Vagina (tissue), 2 donors: ENCODE results near the gene NXNL2.

Experiments
- POLR2A ChIP-seq, 2 donors: fragments of 450-650 bp; IDR thresholded peaks; one replicate each; pipeline ENCODE4 v1.6.1; 2017; ENCODE audit warnings: antibody characterized with exemption in 2 of 2, mild to moderate bottlenecking in 2 of 2, moderate library complexity in 2 of 2
- POLR2AphosphoS5 ChIP-seq, 2 donors: sonication (generic); formaldehyde crosslinking; IDR thresholded peaks; one replicate each; pipeline ENCODE4 v1.9.0; 2017; ENCODE audit warnings: antibody characterized with exemption in 2 of 2, mild to moderate bottlenecking in 2 of 2, low read depth in 1 of 2; ENCODE audit not compliant: insufficient read depth in 1 of 2
- TF ChIP-seq, protein P1 (sequence below), 3 experiments: fragments of 450-650 bp in 2 of 3; fragments of 200-600 bp in 1 of 3; sonication (generic) in 1 of 3; IDR thresholded peaks; one replicate each; pipeline ENCODE4 v1.5.1; 2017 to 2019; ENCODE audit warnings: antibody characterized with exemption in 3 of 3, mild to moderate bottlenecking in 2 of 3, moderate library complexity in 2 of 3

DNA sequence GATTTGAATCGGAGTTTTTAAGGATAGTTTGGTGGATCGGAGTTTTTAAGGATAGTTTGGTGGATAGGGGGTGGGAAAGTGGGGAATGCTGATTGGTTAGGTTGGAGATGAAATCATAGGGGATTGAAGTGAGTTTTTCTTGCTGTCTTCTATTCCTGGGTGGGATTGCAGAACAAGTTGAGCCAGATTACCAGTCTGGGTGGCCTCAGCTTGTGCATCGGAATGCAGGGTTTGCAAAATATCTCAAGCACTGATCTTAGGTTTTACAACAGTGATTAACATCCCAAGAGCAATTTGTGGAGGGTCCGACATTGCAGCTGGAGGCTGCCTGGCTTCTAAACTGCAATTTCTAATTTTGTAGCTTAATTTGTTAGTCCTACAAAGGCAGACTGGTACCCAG lies 23.1 kb upstream of the NXNL2 start:
- TF ChIP-seq, protein P1, sequence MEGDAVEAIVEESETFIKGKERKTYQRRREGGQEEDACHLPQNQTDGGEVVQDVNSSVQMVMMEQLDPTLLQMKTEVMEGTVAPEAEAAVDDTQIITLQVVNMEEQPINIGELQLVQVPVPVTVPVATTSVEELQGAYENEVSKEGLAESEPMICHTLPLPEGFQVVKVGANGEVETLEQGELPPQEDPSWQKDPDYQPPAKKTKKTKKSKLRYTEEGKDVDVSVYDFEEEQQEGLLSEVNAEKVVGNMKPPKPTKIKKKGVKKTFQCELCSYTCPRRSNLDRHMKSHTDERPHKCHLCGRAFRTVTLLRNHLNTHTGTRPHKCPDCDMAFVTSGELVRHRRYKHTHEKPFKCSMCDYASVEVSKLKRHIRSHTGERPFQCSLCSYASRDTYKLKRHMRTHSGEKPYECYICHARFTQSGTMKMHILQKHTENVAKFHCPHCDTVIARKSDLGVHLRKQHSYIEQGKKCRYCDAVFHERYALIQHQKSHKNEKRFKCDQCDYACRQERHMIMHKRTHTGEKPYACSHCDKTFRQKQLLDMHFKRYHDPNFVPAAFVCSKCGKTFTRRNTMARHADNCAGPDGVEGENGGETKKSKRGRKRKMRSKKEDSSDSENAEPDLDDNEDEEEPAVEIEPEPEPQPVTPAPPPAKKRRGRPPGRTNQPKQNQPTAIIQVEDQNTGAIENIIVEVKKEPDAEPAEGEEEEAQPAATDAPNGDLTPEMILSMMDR (IDR thresholded peaks at IDR 0.05), result no peak
- no peak for TF ChIP-seq POLR2A (IDR thresholded peaks at IDR 0.05)
- TF ChIP-seq POLR2AphosphoS5 (IDR thresholded peaks at IDR 0.05; ENCODE audit: insufficient read depth in 1 of 2, low read depth in 1 of 2), result no peak
